ENCODE measurements around the gene ZNF639. TPM values are rescaled to one million over a fixed set of nuclear protein-coding genes. Genes with fewer than 3 reads are reported as not detected.

Gene ZNF639
- total and polyA plus RNA-seq, 9 of the 15 experiments (the other 6 are each of a cell fraction or from before 2014, with no cell fraction given) = 17.6 to 88.1 (median 53.7) TPM

GRCh38 chr3:179301645-179302044 is 21.2 kb upstream of the ZNF639 start (continued):
- TF ChIP-seq MCM5 (IDR thresholded peaks at IDR 0.05; ENCODE audit: low read depth) (no peak), ZNF780A (CRISPR knock-in tag; IDR thresholded peaks at IDR 0.05) (no peak), ZNF217 (CRISPR knock-in tag; IDR thresholded peaks at IDR 0.05) (no peak), ELK3 (CRISPR knock-in tag; IDR thresholded peaks at IDR 0.05) (no peak), PML (IDR thresholded peaks at IDR 0.05; ENCODE audit: low read length) (no peak), KLF16 (IDR thresholded peaks at IDR 0.05) (peak; percentile 60), FOXA1 (IDR thresholded peaks at IDR 0.05; ENCODE audit: borderline replicate concordance) (no peak), SNIP1 (IDR thresholded peaks at IDR 0.05; ENCODE audit: low read depth) (no peak), U2AF2 (optimal IDR thresholded peaks at IDR 0.05; ENCODE audit: low read depth, low read length) (no peak), NFIC (IDR thresholded peaks at IDR 0.05) (peak; percentile 16; the same call in 1 of the 2 replicates), KHSRP (IDR thresholded peaks at IDR 0.05) (no peak), ZNF212 (CRISPR knock-in tag; IDR thresholded peaks at IDR 0.05) (no peak), PHB (CRISPR knock-in tag; IDR thresholded peaks at IDR 0.05) (no peak), PPARD (CRISPR knock-in tag; IDR thresholded peaks at IDR 0.05) (no peak), ZNF134 (CRISPR knock-in tag; conservative IDR thresholded peaks at IDR 0.05) (no peak), RFX1 (IDR thresholded peaks at IDR 0.05) (no peak), ZNF551 (CRISPR knock-in tag; IDR thresholded peaks at IDR 0.05) (no peak), CBFA2T2 (conservative IDR thresholded peaks at IDR 0.05) (peak; percentile 79), KDM4B (IDR thresholded peaks at IDR 0.05; ENCODE audit: borderline replicate concordance in 2 of 2, low read depth in 1 of 2) (no peak), E2F1 (CRISPR knock-in tag; IDR thresholded peaks at IDR 0.05) (no peak), BACH1 (tag; IDR thresholded peaks at IDR 0.05) (no peak), CBX3 (IDR thresholded peaks at IDR 0.05; ENCODE audit: borderline replicate concordance in 1 of 2, low read length in 2 of 2) (no peak), FIP1L1 (IDR thresholded peaks at IDR 0.05; ENCODE audit: low read depth, low read length, poor library complexity, severe bottlenecking) (no peak), ADNP (tag; IDR thresholded peaks at IDR 0.05) (no peak), HLTF (IDR thresholded peaks at IDR 0.05) (no peak)
- TF ChIP-seq, protein P1, sequence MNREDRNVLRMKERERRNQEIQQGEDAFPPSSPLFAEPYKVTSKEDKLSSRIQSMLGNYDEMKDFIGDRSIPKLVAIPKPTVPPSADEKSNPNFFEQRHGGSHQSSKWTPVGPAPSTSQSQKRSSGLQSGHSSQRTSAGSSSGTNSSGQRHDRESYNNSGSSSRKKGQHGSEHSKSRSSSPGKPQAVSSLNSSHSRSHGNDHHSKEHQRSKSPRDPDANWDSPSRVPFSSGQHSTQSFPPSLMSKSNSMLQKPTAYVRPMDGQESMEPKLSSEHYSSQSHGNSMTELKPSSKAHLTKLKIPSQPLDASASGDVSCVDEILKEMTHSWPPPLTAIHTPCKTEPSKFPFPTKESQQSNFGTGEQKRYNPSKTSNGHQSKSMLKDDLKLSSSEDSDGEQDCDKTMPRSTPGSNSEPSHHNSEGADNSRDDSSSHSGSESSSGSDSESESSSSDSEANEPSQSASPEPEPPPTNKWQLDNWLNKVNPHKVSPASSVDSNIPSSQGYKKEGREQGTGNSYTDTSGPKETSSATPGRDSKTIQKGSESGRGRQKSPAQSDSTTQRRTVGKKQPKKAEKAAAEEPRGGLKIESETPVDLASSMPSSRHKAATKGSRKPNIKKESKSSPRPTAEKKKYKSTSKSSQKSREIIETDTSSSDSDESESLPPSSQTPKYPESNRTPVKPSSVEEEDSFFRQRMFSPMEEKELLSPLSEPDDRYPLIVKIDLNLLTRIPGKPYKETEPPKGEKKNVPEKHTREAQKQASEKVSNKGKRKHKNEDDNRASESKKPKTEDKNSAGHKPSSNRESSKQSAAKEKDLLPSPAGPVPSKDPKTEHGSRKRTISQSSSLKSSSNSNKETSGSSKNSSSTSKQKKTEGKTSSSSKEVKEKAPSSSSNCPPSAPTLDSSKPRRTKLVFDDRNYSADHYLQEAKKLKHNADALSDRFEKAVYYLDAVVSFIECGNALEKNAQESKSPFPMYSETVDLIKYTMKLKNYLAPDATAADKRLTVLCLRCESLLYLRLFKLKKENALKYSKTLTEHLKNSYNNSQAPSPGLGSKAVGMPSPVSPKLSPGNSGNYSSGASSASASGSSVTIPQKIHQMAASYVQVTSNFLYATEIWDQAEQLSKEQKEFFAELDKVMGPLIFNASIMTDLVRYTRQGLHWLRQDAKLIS (CRISPR knock-in tag; IDR thresholded peaks at IDR 0.05) = no peak
- TF ChIP-seq, protein P2, sequence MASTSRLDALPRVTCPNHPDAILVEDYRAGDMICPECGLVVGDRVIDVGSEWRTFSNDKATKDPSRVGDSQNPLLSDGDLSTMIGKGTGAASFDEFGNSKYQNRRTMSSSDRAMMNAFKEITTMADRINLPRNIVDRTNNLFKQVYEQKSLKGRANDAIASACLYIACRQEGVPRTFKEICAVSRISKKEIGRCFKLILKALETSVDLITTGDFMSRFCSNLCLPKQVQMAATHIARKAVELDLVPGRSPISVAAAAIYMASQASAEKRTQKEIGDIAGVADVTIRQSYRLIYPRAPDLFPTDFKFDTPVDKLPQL (IDR thresholded peaks at IDR 0.05; ENCODE audit: extremely low read depth, insufficient read length) = no peak

Measured in K562 (cell line).